HG03442 (cell line): ENCODE results near the gene KCNK17.

ENCODE experiments used
- ATAC-seq: cut with Tn5 transposase; IDR thresholded peaks from one replicate; pipeline ENCODE4 v1.9.1; 2021; ENCODE audit warnings: mild to moderate bottlenecking, moderate library complexity; ENCODE audit not compliant: unreplicated experiment

Gene KCNK17

GRCh38 chr6:39338397-39338796, 24.2 kb upstream of the KCNK17 start:
- no peak for ATAC-seq

GRCh38 chr6:39335780-39336545, 21.7 kb upstream of the KCNK17 start:
- ATAC-seq: no peak

GRCh38 chr6:39333644-39334438, 19.6 kb upstream of the KCNK17 start:
- no peak for ATAC-seq

DNA sequence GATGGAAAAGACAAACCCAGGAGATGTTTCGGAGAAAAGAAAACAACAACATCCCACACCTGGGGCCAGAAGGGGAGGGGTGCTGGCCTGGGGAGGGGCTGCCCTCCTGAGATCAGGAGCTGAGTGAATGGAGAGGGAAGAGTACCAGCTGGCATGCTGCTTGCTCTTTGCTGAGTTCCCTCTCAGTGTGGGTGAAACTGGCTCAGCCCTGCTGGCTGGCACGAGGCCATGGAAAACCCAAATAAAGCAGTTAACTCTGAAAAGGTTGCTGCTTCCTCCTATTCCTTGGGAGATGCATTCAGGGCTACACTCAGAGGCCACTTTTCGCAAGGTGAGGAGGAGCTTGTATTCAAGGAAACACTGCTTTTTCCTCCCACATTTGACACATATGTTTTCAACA, 16.3 kb upstream of the KCNK17 start:
- ATAC-seq: no peak

- peak; percentile 76 for ATAC-seq
These were observed 15.8 kb upstream of the KCNK17 start for GRCh38 chr6:39330057-39330456.

DNA sequence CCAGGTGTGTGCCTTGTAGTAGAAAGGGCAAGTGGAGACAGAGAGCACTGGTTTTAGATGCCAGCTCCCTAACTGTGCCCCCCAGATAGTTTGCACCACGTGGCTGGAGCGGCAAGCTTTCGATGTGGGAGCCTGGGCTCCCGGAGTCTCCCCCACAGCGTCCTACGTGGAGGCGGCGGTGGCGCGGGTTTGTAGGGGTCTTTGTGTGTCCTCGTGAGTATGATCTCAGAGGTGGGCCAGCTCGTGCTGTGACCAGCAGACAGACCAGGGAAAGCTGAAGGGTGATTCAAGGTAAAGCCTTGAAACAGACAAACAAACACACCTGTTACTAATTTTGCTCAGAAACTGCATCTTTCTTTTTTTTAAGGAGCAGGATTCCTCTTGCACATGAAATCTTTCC, 13.8 kb upstream of the KCNK17 start:
- ATAC-seq: no peak

DNA sequence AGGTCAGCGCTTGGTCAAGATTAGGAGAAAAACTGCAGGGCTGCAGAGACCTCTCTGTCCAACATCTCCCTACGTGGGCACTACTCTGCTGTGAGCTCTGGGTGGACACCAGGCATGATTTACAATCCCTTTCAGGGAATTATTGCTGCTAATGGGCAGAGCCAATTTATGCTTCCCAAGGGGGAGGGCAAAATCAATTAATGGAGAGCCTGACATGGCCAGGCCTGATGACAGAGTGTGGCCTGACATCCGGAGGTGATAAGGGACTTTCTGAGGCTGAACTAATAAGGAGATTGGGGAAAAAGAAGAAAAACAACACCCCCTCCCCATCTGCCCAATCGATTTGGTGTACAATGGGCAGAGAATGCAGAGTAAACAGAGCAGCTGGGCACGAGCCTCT, 13.3 kb upstream of the KCNK17 start:
- ATAC-seq: no peak

DNA sequence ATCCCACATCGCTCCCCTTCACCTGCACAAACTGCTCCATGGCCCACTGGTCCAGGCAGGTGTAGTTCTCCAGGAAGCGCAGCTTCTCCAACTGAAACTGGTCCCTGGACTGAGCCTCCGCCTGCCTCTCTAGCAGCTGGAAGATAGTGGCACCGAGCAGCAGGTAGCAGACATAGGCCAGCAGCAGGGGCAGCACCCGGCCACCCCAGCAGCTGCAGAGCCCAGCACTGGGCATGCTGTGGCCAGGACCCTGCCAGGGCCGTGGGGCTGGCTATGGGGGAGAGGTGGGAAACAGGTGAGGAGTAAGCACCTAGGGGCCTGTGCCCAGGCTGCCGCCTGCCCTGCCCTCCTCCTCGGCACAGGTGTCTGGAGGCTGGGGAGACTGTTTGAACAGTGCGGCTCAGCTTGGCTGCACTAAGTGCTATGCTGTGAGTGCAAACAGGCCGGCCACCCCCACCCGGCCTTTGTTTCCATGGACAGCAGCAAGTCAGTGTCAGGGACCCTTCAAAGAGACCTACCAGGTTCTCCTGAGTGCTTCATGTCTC, 8.2 kb upstream of the KCNK17 start, which contains the start of gene KCNK16:
TSS of gene KCNK16 (minus strand) at position 397 of the 545 bp plus-strand sequence. CDS start at position 235, 162 bp downstream.
- ATAC-seq: no peak

- no peak for ATAC-seq
These were observed 7.5 kb upstream of the KCNK17 start for GRCh38 chr6:39321761-39322160.

GRCh38 chr6:39320363-39320984, 6.3 kb upstream of the KCNK17 start:
- ATAC-seq: no peak

- ATAC-seq: no peak
These were observed 5.6 kb upstream of the KCNK17 start for GRCh38 chr6:39319621-39320362.

- ATAC-seq: no peak
These were observed 3.0 kb upstream of the KCNK17 start for GRCh38 chr6:39317256-39317655.

DNA sequence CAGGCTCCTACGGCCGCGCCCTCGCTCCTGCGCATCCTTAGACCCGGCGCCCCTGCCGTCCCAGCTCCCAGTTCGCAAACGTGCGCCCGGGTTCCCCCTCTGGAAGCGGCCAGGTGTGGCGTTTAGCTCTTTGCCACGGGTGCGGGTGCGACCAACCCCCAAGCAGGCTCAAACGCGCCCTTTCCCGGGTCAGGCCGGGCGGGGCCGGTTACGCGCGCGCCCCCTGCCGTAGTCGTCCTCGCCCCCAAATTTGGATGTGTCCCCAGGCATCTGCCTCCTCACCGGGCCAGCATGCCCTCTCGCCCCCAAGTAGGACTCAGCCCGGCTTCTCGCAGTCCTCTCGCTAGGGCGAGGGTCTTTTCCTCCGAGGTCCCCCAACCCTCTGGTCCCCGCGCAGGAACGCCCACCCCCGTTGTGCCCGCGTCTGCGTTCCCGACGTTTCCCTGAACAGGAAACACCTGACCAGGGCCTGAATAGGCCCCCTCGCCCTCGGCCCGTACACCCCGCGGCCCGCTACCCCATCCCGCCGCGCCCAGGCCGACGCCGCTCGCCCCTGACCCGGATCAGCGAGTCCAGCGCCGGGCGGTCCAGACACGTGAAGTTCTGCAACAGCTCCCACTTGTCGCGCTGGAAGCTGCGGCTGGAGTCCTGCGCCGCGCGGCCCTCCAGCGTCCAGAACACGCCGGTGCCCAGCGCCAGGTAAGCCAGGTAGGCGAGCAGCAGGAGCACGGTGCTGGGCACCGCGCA, 520 bp downstream of the KCNK17 start:
- ATAC-seq: no peak

- ATAC-seq: no peak
These were observed 1.2 kb downstream of the KCNK17 start for GRCh38 chr6:39312912-39313525.

DNA sequence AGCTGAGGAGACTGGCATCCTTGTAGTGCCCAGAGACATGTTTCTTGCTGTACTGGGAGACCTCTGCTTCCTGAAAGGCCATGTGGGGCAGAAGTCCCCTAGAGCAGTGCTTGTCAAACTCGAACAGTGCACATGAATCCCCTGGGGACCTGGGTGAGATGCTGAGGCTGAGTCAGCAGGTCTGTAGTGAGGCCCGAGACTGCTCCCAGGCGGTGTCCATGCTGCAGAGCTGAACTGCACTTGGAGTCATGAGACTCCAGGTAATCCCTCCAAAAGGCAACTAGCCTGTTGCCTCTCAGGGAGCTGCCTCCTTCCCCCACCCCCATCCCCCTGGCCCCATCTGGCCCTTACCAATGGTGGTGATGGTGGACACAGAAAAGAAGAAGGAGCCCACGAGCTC, 3.7 kb downstream of the KCNK17 start:
- ATAC-seq: no peak

- ATAC-seq: no peak
These were observed 4.2 kb downstream of the KCNK17 start for GRCh38 chr6:39309942-39310531.

GRCh38 chr6:39307462-39307861, 6.8 kb downstream of the KCNK17 start:
- no peak for ATAC-seq

- ATAC-seq: no peak
These were observed 9.3 kb downstream of the KCNK17 start for GRCh38 chr6:39304951-39305350.
